Measurements from ENCODE around the gene PIM1. TPM values are rescaled to one million over a fixed set of nuclear protein-coding genes. Genes with fewer than 3 reads are reported as not detected.
A peak's percentile ranks its signal among the peaks of the same experiment; 100 is the strongest.
"Not testable (repeated sequence)": the region's sequence is repeated elsewhere in the genome, so short reads cannot be mapped to it uniquely, and the experiment has no call there.

Gene PIM1
- 35.8 TPM for polyA plus RNA-seq (ENCODE audit: insufficient read length)

GRCh38 chr6:37169496-37170272, at the start of gene PIM1:
TSS of gene PIM1 (plus strand) at chr6:37170152. CDS start at chr6:37170576, 424 bp downstream.
- DNase-seq (ENCODE audit: low read depth): peak; percentile 80

DNA sequence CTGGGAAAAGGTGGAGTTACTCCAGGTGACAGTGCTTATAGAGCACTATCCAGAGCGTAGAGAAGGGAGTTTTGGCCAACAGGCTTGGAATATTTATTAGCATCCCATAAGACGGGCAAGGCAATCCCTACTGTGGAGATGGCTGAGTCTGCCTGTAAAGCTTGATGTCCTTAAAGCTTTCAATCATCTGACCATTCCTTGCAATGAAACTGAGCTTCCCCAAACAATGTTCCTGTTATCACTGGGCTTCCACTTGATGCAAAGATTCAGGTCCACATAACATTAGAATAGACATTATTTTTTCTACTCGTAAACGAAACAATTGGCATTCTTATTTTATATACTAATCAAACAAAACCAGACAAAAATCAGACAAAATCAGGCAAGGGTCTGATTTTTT, 48.4 kb upstream of the PIM1 start:
- no peak for DNase-seq (ENCODE audit: low read depth)

GRCh38 chr6:37122861-37123260, 47.1 kb upstream of the PIM1 start:
- no peak for DNase-seq (ENCODE audit: low read depth)

GRCh38 chr6:37123957-37124729, 45.8 kb upstream of the PIM1 start:
- no peak for DNase-seq (ENCODE audit: low read depth)

DNA sequence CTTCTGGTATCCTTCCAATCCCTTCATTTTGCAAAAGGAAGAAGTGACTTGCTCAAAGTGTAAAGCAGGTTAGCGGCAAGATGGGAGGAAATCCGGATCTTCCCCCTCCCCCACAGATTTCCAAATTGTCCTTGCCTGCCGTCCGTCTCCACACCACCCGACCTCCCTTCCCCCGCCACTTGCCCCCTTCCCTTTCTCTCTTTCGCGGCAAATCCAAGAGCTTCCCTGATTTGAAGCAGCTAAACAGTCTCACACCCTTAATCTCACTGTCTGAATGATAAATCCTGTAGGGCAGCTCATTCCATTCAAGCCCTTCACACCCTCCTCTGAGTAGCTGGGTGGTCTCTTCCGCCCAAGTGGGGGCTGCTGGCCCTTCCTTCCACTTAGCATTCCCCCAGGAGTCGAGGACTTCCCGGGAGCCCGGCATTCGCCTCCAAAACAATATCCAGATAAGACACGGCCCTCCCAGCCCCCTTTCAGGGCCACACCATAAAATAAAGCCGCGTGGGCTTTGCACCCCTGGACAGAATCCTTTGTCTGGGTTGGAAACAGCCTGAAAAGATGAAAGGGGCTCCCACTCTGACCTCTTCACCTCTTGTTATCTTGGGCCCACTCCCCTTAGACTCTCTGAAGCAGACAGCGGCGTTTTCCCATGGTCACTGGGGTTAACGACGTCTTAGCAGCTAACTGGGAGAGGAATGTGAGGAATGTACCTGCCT, 44.0 kb upstream of the PIM1 start:
- DNase-seq (ENCODE audit: low read depth): no peak

- DNase-seq (ENCODE audit: low read depth): no peak
These were observed 43.4 kb upstream of the PIM1 start for GRCh38 chr6:37126493-37126958.

GRCh38 chr6:37126961-37127616, 42.9 kb upstream of the PIM1 start:
- DNase-seq (ENCODE audit: low read depth): no peak

GRCh38 chr6:37127961-37128862, 41.7 kb upstream of the PIM1 start:
- no peak for DNase-seq (ENCODE audit: low read depth)

- DNase-seq (ENCODE audit: low read depth): not testable (repeated sequence)
These were observed 41.0 kb upstream of the PIM1 start for GRCh38 chr6:37128863-37129443.

DNA sequence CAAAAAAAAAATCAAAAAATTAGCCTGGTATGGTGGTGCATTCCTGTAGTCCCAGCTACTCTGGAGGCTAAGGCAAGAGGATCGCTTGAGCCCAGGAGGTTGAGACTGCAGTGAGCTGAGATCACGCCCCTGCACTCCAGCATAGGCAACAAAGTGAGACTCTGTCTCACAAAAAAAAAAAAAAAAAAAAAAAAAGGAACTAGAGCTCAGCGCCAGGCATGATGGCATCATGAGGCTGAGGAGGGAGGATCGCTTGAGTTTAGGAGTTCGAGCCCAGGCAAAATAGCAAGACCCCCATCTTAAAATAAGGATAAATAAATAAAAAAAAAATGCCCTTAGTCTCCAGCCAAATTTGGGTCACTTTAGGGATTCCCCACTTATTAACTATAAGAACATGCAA, 40.4 kb upstream of the PIM1 start:
- DNase-seq (ENCODE audit: low read depth): no peak

DNA sequence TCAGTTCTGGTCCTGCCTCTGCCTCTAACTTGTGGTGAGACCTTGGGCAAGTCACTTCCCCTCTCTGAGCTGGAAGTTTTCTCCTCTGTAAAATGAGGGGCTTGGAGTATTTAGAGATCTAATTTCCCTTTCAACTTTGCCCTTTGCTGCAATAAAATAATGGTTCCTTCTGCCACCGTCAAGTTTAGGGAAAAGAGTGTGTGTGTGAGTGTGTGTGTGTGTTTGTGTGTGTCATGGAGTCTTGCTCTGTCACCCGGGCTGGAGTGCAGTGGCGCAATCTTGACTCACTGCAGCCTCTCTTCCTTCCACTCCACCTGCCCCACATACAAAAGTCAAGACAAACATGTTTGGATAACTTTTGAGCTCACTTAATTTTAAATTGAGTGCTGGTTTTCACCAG, 39.2 kb upstream of the PIM1 start:
- DNase-seq (ENCODE audit: low read depth): no peak

DNA sequence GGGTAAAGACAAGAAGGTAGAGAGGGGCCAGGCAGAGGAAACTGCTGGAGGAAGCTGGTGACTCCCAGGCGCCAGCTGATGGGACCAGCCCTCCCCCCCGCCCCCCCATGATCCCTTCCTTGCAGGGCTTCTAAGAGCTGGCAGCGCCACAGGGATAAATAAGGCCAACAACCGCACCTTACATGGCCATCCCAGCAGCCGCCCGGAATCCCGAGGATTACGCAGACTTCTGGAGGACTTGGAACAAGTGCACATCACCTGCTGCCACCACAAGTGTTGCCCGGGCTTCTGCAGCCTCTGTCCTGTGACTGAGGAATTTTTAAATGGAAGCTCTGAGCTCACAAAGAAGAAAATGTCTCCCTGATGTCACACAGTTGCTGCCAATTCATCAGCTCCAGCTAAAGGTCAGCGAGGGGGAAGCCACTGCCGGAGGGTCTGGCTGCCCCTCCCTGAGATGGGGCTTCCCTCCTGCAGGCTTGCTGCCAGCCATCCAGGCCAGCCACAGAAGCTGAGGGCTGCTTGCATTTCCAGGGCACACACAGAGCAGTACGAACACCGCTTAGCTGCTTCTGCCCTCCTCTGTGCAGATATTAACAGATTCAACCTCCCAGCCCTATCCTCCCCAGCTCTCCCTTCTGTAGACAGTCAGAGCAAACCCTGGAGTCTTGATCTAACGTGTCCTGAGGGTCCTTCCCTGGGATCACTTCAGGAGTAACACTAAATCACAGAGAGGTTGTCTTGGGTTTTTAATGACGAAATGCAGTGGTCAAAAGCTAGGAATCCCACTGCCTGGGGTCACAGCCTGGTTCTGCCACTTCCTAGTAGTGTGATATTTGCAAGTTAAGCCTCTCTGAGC, 38.6 kb upstream of the PIM1 start:
- no peak for DNase-seq (ENCODE audit: low read depth)

DNA sequence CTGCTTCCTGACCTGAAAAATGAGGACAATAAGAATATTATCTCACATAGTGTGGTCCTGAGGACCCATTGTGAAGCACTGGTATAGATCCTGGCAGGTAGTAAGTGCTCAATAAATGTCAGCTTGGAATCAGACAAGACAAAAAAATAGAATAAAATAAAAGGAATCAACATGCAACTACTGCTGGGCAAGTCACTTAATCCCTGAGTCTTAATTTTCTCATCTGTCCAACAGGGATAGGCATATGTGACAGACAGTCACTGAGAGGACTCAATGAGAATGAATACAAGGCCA, 38.0 kb upstream of the PIM1 start:
- DNase-seq (ENCODE audit: low read depth): no peak

DNA sequence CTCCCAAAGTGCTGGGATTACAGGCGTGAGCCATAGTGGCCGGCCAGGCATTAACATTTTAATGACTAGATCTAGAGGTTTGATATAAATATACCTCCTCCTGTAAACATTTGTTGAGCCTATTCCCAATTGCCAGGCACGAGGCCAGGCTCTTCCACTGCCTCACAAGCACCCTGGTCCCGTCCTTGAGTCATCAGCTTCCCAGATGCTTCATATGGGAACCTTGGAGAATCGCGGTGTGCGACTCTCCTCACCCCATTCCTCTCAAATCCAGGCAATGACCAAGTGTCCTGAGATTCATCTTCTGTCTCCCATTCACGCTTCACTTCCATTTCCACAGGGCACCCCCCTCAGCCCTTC, 35.9 kb upstream of the PIM1 start:
- no peak for DNase-seq (ENCODE audit: low read depth)

DNA sequence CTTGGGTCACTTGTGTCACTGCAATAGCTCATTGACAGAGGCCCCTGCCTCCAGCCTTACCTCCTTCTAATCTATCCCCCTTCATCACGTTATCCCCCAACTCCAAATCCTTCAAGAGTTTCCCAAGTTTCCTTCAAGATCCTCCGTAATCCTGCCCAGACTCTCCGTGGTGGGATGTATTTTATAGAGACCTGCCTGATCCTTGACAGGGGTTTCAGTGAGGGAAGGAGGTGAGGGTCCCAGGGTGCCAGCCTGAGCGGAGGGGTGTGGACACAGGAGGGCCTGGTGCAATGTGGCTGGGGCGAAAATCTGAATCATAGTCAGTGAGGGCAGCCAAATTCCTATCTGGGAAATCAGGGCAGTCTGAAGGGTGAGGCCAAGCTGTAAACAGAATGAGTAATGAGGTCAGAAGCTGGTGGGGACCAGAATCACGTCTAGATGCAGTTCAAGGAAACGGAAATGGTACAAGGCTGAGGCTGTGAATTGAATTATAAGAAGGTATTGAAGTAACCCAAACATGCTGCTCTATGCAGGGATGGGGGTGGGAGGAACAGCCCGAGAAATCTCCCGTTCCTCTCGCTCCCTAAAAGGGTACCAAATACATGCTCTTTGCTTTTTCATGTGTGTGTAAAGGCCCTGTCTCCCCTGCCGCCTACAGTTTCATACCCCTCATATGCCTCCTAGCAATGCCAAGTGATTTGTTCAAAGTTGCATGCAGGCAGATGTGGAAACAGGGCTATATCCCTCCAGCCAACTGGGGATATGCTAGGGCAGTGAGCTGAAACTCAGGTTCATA, 35.4 kb upstream of the PIM1 start:
- no peak for DNase-seq (ENCODE audit: low read depth)

DNA sequence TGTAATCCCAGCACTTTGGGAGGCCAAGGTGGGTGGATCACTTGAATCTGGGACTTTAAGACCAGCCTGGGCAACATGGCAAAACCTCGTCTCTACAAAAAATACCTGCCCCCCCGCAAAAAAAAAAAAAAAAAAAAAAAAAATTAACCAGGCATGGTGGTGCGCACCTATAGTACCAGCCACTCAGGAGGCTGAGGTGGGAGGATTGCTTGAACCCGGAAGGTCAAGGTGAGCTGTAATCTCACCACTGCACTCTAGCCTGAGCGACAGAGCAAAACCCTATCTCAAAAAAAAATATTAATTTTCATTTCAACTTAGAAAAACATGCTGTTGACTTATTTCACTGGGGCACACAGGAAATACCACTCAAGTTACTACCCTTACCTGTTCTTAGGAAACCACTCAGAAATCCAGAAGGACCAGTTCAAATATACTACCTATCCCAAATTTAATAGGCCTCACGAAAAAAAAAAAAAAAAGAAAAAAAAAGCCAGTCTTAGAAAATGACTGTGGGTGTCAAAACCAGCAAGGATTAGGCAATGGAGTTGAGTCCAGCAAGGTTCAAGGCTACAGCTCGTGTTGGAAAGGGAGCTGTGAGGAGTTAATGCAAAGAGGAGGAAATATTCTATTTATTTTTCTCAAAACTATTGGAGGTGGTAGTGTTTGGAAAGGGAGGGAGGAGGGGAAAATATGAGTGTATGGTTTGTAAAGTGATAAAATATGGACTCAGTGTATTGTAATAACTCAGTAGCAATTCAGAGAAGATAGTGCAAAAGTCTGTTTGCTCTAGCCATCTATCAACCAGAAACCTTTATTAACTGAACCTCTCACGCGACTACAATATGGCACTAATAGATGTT, 33.9 kb upstream of the PIM1 start:
- DNase-seq (ENCODE audit: low read depth): no peak

DNA sequence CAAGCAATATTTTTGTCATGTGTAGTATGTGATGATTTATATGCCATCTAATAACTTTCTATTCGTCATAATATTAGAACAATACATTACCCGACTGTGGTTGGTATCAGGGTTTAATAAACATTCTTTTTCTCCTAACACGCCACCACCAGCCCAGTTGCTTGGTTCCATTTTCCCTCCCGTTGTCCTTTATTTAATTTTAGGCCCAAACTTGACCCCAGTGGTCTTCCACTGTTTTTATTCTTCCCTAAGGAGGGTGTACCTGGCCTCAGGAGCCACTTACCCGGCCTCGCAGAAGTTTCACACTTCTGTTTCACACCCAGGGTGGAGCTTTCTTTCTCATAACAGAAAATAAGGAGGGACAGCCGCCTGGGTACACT, 33.1 kb upstream of the PIM1 start:
- DNase-seq (ENCODE audit: low read depth): no peak

All from forelimb muscle (tissue), 1 donor.